HepG2 (cell line): Measurements from ENCODE around the gene MED28. TPM values are rescaled to one million over a fixed set of nuclear protein-coding genes. Genes with fewer than 3 reads are reported as not detected.

Experiments
- CAMTA2 ChIP-seq: sonication (generic); formaldehyde crosslinking; IDR thresholded peaks from 2 replicates; pipeline ENCODE4 v1.4.0; 2020; ENCODE audit warnings: mild to moderate bottlenecking, missing genetic modification reagents, borderline replicate concordance
- CHD4 ChIP-seq: fragments of 200-600 bp; sonication (generic); IDR thresholded peaks from 2 replicates; pipeline ENCODE4 v1.7.0; 2017; ENCODE audit warnings: mild to moderate bottlenecking, low read length, borderline replicate concordance
- HDAC2 ChIP-seq: sonication (generic); formaldehyde crosslinking; IDR thresholded peaks from 2 replicates; pipeline ENCODE4 v1.4.0; 2020; ENCODE audit warnings: missing genetic modification reagents
- HMGA1 ChIP-seq: sonication (generic); formaldehyde crosslinking; conservative IDR thresholded peaks from 2 replicates; pipeline ENCODE4 v1.4.0; 2020; ENCODE audit warnings: missing genetic modification reagents
- KAT7 ChIP-seq: IDR thresholded peaks from 2 replicates; pipeline ENCODE4 v1.6.1; 2018; ENCODE audit warnings: borderline replicate concordance, missing compliant biosample characterization
- MAFF ChIP-seq: IDR thresholded peaks from 2 replicates; pipeline ENCODE4 v1.6.1; 2011; ENCODE audit warnings: low read depth, low read length, improper control_type of control experiment
- POLR2G ChIP-seq: fragments of 200-400 bp; formaldehyde crosslinking; IDR thresholded peaks from 2 replicates; pipeline ENCODE4 v1.6.1; 2018; ENCODE audit warnings: mild to moderate bottlenecking, low read depth, low read length, moderate library complexity
- RARA ChIP-seq: IDR thresholded peaks from 2 replicates; pipeline ENCODE4 v1.6.1; 2016; ENCODE audit warnings: missing genetic modification reagents, missing compliant biosample characterization
- REPIN1 ChIP-seq: sonication (generic); formaldehyde crosslinking; IDR thresholded peaks from 2 replicates; pipeline ENCODE4 v1.8.0; 2022; ENCODE audit warnings: missing genetic modification reagents, low read depth, mild to moderate bottlenecking, borderline replicate concordance
- RFX5 ChIP-seq: IDR thresholded peaks from 2 replicates; pipeline ENCODE4 v1.6.1; 2011; ENCODE audit warnings: low read depth, low read length, improper control_type of control experiment
- SP4 ChIP-seq: sonication (generic); formaldehyde crosslinking; IDR thresholded peaks from 2 replicates; pipeline ENCODE4 v1.8.1; 2023; ENCODE audit warnings: mild to moderate bottlenecking, missing genetic modification reagents
- TBP ChIP-seq: sonication (generic); formaldehyde crosslinking; IDR thresholded peaks from 2 replicates; pipeline ENCODE4 v1.5.0; 2020; ENCODE audit warnings: missing genetic modification reagents
- YEATS2 ChIP-seq: sonication (generic); formaldehyde crosslinking; IDR thresholded peaks from 2 replicates; pipeline ENCODE4 v1.4.0; 2020; ENCODE audit warnings: missing genetic modification reagents, borderline replicate concordance
- ZNF207 ChIP-seq: fragments of 450-650 bp; IDR thresholded peaks from 2 replicates; pipeline ENCODE4 v1.6.1; 2016; ENCODE audit warnings: antibody characterized with exemption, borderline replicate concordance
- ZNF550 ChIP-seq: sonication (generic); formaldehyde crosslinking; IDR thresholded peaks from 2 replicates; pipeline ENCODE4 v1.4.0; 2020; ENCODE audit warnings: mild to moderate bottlenecking, missing genetic modification reagents, borderline replicate concordance
- ZNF773 ChIP-seq: sonication (generic); formaldehyde crosslinking; IDR thresholded peaks from 2 replicates; pipeline ENCODE4 v1.4.0; 2020; ENCODE audit warnings: missing genetic modification reagents, borderline replicate concordance
- ZNF790 ChIP-seq: sonication (generic); formaldehyde crosslinking; IDR thresholded peaks from 2 replicates; pipeline ENCODE4 v1.8.0; 2022; ENCODE audit warnings: missing genetic modification reagents, mild to moderate bottlenecking, borderline replicate concordance
- polyA plus RNA-seq, 8 experiments: library from polyadenylated mRNA; depleted of rRNA in 3 of 8; stranded (reverse) in 7 of 8; unstranded in 1 of 8; fragments of >200 nt; fragmentation: Illumina TruSeq in 4 of 8; extraction: Trizol in 4 of 8; gene quantifications; 2 replicates each; pipeline versions ENCODE4 v1.2.1 to v1.2.3, GENCODE V29; 2011 to 2016; ENCODE audit warnings: low read depth in 4 of 8, missing spikeins in 1 of 8, mixed read lengths in 1 of 8; ENCODE audit not compliant: insufficient read depth in 1 of 8
- total RNA-seq, 5 experiments: library from RNA; depleted of rRNA; stranded (reverse); fragments of >200 nt; fragmentation: Illumina TruSeq; extraction: Trizol; gene quantifications; 2 replicates each; pipeline ENCODE4 v1.2.3, GENCODE V29; 2016; ENCODE audit warnings: low read depth in 1 of 5
- TF ChIP-seq, protein P1 (sequence below): IDR thresholded peaks from 2 replicates; pipeline ENCODE4 v1.6.1; 2016; ENCODE audit warnings: low read depth, missing genetic modification reagents, missing compliant biosample characterization
- TF ChIP-seq, protein P2 (sequence below): sonication (generic); formaldehyde crosslinking; IDR thresholded peaks from 2 replicates; pipeline ENCODE4 v1.4.0; 2020; ENCODE audit warnings: missing genetic modification reagents, borderline replicate concordance
- TF ChIP-seq, protein P3 (sequence below): sonication (generic); formaldehyde crosslinking; conservative IDR thresholded peaks from 2 replicates; pipeline ENCODE4 v1.8.0; 2022; ENCODE audit warnings: mild to moderate bottlenecking, moderate library complexity, missing genetic modification reagents

MED28 gene
- total and polyA plus RNA-seq, 2 of the 13 experiments (the other 11 are each of a cell fraction or from before 2014, with no cell fraction given), result 41.3 to 65.7 TPM

DNA sequence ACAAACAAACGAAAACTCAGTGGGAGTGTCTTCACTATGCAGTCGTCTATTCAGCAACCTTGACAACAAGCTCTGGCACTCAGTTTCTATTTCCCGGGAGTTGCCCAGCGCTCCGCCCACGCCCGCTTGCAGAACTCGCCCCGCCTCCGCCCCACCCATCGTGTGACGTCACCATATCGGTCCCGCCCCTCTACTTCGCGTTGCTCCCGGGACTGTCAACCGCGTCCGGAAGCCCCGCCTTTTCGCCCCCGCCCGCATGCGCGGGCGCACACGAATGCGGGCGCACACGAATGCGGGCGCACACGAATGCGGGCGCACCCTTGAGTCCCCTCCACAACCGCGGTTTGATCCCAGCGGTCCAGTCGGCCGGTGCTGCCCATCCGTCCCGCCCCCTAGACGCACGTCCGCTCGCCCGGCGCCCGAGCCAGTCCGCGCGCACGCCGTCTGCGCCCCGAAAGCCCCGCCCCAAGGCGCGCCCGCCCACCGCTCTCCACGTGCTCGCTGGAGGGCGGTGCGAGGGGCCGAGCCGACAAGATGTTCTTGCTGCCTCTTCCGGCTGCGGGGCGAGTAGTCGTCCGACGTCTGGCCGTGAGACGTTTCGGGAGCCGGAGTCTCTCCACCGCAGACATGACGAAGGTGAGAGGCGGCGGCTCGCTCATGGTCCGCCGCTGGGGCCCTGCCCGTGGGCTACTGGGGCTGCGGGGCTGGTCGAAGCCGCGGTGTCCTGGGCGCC is 37.3 kb upstream of the MED28 start, which contains the start of gene LAP3 (continued):
- TF ChIP-seq, protein P1, sequence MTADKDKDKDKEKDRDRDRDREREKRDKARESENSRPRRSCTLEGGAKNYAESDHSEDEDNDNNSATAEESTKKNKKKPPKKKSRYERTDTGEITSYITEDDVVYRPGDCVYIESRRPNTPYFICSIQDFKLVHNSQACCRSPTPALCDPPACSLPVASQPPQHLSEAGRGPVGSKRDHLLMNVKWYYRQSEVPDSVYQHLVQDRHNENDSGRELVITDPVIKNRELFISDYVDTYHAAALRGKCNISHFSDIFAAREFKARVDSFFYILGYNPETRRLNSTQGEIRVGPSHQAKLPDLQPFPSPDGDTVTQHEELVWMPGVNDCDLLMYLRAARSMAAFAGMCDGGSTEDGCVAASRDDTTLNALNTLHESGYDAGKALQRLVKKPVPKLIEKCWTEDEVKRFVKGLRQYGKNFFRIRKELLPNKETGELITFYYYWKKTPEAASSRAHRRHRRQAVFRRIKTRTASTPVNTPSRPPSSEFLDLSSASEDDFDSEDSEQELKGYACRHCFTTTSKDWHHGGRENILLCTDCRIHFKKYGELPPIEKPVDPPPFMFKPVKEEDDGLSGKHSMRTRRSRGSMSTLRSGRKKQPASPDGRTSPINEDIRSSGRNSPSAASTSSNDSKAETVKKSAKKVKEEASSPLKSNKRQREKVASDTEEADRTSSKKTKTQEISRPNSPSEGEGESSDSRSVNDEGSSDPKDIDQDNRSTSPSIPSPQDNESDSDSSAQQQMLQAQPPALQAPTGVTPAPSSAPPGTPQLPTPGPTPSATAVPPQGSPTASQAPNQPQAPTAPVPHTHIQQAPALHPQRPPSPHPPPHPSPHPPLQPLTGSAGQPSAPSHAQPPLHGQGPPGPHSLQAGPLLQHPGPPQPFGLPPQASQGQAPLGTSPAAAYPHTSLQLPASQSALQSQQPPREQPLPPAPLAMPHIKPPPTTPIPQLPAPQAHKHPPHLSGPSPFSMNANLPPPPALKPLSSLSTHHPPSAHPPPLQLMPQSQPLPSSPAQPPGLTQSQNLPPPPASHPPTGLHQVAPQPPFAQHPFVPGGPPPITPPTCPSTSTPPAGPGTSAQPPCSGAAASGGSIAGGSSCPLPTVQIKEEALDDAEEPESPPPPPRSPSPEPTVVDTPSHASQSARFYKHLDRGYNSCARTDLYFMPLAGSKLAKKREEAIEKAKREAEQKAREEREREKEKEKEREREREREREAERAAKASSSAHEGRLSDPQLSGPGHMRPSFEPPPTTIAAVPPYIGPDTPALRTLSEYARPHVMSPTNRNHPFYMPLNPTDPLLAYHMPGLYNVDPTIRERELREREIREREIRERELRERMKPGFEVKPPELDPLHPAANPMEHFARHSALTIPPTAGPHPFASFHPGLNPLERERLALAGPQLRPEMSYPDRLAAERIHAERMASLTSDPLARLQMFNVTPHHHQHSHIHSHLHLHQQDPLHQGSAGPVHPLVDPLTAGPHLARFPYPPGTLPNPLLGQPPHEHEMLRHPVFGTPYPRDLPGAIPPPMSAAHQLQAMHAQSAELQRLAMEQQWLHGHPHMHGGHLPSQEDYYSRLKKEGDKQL (CRISPR knock-in tag), result no peak
- no peak for TF ChIP-seq HMGA1
- TF ChIP-seq, protein P2, sequence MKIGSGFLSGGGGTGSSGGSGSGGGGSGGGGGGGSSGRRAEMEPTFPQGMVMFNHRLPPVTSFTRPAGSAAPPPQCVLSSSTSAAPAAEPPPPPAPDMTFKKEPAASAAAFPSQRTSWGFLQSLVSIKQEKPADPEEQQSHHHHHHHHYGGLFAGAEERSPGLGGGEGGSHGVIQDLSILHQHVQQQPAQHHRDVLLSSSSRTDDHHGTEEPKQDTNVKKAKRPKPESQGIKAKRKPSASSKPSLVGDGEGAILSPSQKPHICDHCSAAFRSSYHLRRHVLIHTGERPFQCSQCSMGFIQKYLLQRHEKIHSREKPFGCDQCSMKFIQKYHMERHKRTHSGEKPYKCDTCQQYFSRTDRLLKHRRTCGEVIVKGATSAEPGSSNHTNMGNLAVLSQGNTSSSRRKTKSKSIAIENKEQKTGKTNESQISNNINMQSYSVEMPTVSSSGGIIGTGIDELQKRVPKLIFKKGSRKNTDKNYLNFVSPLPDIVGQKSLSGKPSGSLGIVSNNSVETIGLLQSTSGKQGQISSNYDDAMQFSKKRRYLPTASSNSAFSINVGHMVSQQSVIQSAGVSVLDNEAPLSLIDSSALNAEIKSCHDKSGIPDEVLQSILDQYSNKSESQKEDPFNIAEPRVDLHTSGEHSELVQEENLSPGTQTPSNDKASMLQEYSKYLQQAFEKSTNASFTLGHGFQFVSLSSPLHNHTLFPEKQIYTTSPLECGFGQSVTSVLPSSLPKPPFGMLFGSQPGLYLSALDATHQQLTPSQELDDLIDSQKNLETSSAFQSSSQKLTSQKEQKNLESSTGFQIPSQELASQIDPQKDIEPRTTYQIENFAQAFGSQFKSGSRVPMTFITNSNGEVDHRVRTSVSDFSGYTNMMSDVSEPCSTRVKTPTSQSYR (CRISPR knock-in tag), result no peak
- TF ChIP-seq, protein P3, sequence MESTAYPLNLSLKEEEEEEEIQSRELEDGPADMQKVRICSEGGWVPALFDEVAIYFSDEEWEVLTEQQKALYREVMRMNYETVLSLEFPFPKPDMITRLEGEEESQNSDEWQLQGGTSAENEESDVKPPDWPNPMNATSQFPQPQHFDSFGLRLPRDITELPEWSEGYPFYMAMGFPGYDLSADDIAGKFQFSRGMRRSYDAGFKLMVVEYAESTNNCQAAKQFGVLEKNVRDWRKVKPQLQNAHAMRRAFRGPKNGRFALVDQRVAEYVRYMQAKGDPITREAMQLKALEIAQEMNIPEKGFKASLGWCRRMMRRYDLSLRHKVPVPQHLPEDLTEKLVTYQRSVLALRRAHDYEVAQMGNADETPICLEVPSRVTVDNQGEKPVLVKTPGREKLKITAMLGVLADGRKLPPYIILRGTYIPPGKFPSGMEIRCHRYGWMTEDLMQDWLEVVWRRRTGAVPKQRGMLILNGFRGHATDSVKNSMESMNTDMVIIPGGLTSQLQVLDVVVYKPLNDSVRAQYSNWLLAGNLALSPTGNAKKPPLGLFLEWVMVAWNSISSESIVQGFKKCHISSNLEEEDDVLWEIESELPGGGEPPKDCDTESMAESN (CRISPR knock-in tag), result peak; percentile 88
- 0 out of 2 replicates have a peak, but pooled peaks have one; percentile 24 for TF ChIP-seq KAT7 (CRISPR knock-in tag)
- TF ChIP-seq ZNF207, result no peak
- peak; percentile 93; the same call in 1 of the 2 replicates for TF ChIP-seq ZNF790 (CRISPR knock-in tag)
- peak; percentile 55; the same call in 1 of the 2 replicates for TF ChIP-seq HDAC2 (CRISPR knock-in tag)
- no peak for TF ChIP-seq ZNF773
- peak; percentile 94 for TF ChIP-seq SP4 (CRISPR knock-in tag)
- no peak for TF ChIP-seq CAMTA2 (CRISPR knock-in tag)
- peak; percentile 91 for TF ChIP-seq POLR2G
- TF ChIP-seq MAFF, result no peak
- TF ChIP-seq RARA (CRISPR knock-in tag), result 0 out of 2 replicates have a peak, but pooled peaks have one; percentile 42
- TF ChIP-seq ZNF550, result 0 out of 2 replicates have a peak, but pooled peaks have one; percentile 60
- TF ChIP-seq REPIN1 (CRISPR knock-in tag), result peak; percentile 90
- no peak for TF ChIP-seq CHD4
- peak; percentile 69; the same call in 1 of the 2 replicates for TF ChIP-seq RFX5
- peak; percentile 35; the same call in 1 of the 2 replicates for TF ChIP-seq YEATS2 (CRISPR knock-in tag)
- TF ChIP-seq TBP (CRISPR knock-in tag), result no peak
